Tibial artery (tissue), 4 donors: ENCODE data around the gene MBNL3.

ENCODE experiments used
- DNase-seq, 2 donors: peaks; one replicate each; pipeline ENCODE4 v3.0.0-alpha.2; 2019
- H3K27ac ChIP-seq, 2 donors: fragments of 200-600 bp; sonication (generic) in 1 of 2; 1 replicate in 1 of 2; 2 replicates in 1 of 2; pipeline ENCODE4 v1.5.1; 2018 to 2019; ENCODE audit warnings: mild to moderate bottlenecking in 1 of 2
- H3K27me3 ChIP-seq, 2 donors: fragments of 200-600 bp; sonication (generic) in 1 of 2; one replicate each; pipeline versions ENCODE4 v1.5.1 to v1.6.0; 2016 to 2019
- H3K36me3 ChIP-seq, 3 donors: fragments of 200-600 bp; sonication (generic) in 2 of 3; one replicate each; pipeline ENCODE4 v1.5.1; 2016 to 2019; ENCODE audit warnings: mild to moderate bottlenecking in 2 of 3
- H3K4me1 ChIP-seq, 4 donors: fragments of 200-600 bp; sonication (generic) in 2 of 4; 1 replicate in 3 of 4; 2 replicates in 1 of 4; pipeline ENCODE4 v1.5.1; 2016 to 2019
- H3K4me3 ChIP-seq, 2 donors: fragments of 200-600 bp; sonication (generic) in 1 of 2; 1 replicate in 1 of 2; 2 replicates in 1 of 2; pipeline ENCODE4 v1.5.1; 2018 to 2019; ENCODE audit warnings: mild to moderate bottlenecking in 2 of 2
- H3K9me3 ChIP-seq, 3 donors: fragments of 200-600 bp; sonication (generic) in 1 of 3; one replicate each; pipeline ENCODE4 v1.5.1; 2016 to 2019
- intact Hi-C: fragments of 100-400 bp; cut with DNase I; formaldehyde crosslinking; loops from one replicate; pipeline ENCODE4 v1.15.0; 2023; ENCODE audit warnings: low total_unique reads
- TF ChIP-seq, protein P1 (sequence below), 2 experiments: fragments of 200-600 bp in 1 of 2; fragments of 450-650 bp in 1 of 2; IDR thresholded peaks; one replicate each; pipeline ENCODE4 v1.5.1; 2017 to 2019; ENCODE audit warnings: antibody characterized with exemption in 2 of 2, mild to moderate bottlenecking in 1 of 2, moderate library complexity in 1 of 2

Gene MBNL3

DNA sequence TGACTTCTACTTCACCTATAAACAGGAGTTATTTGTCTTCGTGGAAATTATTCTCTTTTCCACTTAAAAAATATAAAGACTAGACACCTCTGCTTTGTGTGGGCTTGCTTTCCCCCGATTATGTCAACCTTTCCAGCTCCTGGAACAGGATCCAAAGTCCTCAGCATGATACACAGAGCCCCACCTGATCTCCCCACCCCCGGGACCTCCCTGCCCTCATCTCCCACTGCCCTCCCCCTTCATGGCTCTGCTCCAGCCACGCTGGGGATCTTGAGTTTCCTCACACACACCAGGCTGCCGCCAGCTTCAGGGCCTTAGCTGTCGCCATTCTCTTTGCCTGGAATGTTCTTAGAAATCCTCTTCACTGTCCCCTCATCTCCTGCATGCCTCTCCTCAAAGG, 55.3 kb downstream of the MBNL3 start:
- Histone ChIP-seq H3K27me3 (no peaks in the 10 kb centered on the region), H3K4me1 (no peaks in the 10 kb centered on the region)
- TF ChIP-seq, protein P1, sequence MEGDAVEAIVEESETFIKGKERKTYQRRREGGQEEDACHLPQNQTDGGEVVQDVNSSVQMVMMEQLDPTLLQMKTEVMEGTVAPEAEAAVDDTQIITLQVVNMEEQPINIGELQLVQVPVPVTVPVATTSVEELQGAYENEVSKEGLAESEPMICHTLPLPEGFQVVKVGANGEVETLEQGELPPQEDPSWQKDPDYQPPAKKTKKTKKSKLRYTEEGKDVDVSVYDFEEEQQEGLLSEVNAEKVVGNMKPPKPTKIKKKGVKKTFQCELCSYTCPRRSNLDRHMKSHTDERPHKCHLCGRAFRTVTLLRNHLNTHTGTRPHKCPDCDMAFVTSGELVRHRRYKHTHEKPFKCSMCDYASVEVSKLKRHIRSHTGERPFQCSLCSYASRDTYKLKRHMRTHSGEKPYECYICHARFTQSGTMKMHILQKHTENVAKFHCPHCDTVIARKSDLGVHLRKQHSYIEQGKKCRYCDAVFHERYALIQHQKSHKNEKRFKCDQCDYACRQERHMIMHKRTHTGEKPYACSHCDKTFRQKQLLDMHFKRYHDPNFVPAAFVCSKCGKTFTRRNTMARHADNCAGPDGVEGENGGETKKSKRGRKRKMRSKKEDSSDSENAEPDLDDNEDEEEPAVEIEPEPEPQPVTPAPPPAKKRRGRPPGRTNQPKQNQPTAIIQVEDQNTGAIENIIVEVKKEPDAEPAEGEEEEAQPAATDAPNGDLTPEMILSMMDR (IDR thresholded peaks at IDR 0.05), result no peak

DNA sequence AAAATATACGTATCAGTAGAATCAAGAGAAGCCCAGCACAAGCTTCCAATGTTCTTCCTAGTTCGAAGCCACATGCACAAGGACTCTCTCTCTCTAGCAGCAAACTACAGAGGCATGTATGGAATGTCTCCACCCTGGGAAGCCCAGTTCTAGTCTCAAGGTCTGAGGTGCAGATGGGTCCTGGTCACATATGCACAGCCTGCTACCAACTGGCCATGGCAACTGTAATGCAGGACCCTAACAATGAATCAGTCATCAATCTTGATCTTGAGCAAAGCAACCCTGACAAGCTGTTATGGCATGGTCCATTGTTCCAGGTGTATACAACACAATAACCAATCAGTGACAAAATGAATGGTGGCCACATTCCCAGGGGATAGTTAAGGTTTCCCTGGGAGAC, 55.8 kb downstream of the MBNL3 start:
- TF ChIP-seq, protein P1 (IDR thresholded peaks at IDR 0.05), result no peak
- intact Hi-C loops, result no loop called here

More for the DNA sequence above, 55.3 kb downstream of the MBNL3 start:
- no peak overlapping the region for H3K27ac ChIP-seq
- no peaks in the 10 kb centered on the region for H3K9me3 ChIP-seq
- no peak for DNase-seq
- no peak overlapping the region for H3K4me3 ChIP-seq
- H3K36me3 ChIP-seq, result no peaks in the 10 kb centered on the region
- intact Hi-C loops, result no loop called here

DNA sequence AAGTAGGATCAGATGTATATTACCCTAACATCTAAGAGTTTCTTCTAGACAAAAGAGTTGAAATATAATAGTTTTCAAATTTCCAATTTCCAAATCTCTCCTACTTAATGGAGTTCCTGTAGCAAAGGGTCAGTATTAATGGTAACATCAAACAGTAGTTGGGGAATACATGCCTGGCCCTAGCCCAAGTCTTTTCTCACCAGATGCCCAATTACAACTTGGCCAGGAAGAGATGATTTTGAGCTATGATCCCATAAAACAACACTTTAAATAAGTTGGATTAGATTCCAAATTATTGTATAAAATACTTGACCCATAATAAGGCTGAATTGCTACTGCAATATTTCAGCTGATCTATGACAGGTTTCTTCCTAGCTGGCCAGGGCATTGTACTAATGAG, 59.9 kb downstream of the MBNL3 start:
- TF ChIP-seq, protein P1 (IDR thresholded peaks at IDR 0.05), result no peak
- H3K9me3 ChIP-seq, result no peaks in the 10 kb centered on the region
- H3K36me3 ChIP-seq, result no peaks in the 10 kb centered on the region
- H3K4me1 ChIP-seq, result no peaks in the 10 kb centered on the region
- DNase-seq, result no peak
- H3K27ac ChIP-seq, result no peak overlapping the region
- H3K4me3 ChIP-seq, result no peak overlapping the region
- H3K27me3 ChIP-seq, result no peaks in the 10 kb centered on the region
- intact Hi-C loops, result no loop called here

More for the DNA sequence above, 55.8 kb downstream of the MBNL3 start:
- H3K27ac ChIP-seq, result no peak overlapping the region
- H3K27me3 ChIP-seq, result no peaks in the 10 kb centered on the region
- no peaks in the 10 kb centered on the region for H3K9me3 ChIP-seq
- DNase-seq, result no peak
- H3K4me1 ChIP-seq, result no peaks in the 10 kb centered on the region
- H3K4me3 ChIP-seq, result no peak overlapping the region
- no peaks in the 10 kb centered on the region for H3K36me3 ChIP-seq

DNA sequence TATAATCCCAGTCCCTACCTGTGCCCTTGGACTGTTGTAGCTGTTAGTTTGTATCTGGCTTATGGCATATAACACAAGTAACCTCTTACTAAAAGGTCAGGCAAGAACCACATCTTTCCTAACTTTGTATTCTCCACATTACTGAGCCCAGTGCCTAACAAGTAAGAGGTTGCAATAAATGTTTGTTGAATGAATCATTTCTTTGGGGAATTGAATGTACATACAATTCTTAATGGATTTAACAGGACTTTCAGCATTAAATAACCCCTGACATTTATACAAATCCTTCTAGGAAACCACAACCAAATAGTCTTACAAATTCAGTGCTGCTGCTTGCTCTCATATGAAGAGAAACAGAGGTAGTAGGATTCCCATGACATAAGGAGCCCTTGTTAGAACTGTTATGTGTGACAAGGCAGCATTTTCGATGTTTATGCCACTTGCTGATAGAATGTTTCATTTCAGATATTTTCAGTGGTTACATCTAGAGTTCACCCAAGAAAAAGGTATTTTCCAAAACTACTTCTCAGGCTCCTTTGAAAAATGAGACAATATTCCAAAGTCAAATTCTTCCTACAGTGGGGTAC, 62.0 kb downstream of the MBNL3 start:
- DNase-seq, result no peak
- no peak overlapping the region for H3K4me3 ChIP-seq
- no peaks in the 10 kb centered on the region for H3K36me3 ChIP-seq
- intact Hi-C loops, result no loop called here
- H3K4me1 ChIP-seq, result no peaks in the 10 kb centered on the region
- no peaks in the 10 kb centered on the region for H3K27me3 ChIP-seq
- H3K27ac ChIP-seq, result no peak overlapping the region
- TF ChIP-seq, protein P1 (IDR thresholded peaks at IDR 0.05), result no peak
- no peaks in the 10 kb centered on the region for H3K9me3 ChIP-seq

DNA sequence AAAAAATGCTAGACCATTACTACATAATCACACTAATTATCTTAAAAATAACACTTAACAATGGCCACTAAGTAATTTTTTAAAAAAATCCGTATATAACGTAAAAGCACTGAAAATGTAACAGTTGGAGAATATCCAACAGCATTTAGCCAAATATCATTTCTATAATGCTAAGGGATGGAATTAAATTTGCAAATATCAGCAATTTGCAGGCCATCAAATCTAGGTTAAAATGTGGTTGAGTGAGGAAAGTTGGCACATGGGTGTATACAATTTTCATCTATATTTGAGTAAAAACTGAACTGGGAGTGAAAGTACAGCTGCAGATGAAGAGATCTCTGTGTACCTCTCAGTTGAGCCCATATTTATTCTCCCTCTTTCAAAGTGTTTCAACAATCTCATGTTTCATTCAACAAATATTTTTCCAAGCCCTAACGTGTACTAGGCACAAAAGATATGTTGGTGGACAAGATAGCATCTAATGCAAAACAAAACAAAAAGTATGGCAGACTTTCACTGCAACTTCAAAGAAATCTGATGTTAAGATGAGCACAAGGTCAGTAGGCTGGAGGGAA, 63.0 kb downstream of the MBNL3 start:
- Histone ChIP-seq H3K4me3 (no peak overlapping the region), H3K27ac (no peak overlapping the region), H3K4me1 (no peaks in the 10 kb centered on the region), H3K9me3 (no peaks in the 10 kb centered on the region), H3K36me3 (no peaks in the 10 kb centered on the region), H3K27me3 (no peaks in the 10 kb centered on the region)
- DNase-seq, result no peak
- TF ChIP-seq, protein P1 (IDR thresholded peaks at IDR 0.05), result no peak
- intact Hi-C loops, result no loop called here
